GM12878 (cell line): ENCODE data around the gene SCEL. TPM values are rescaled to one million over a fixed set of nuclear protein-coding genes. Genes with fewer than 3 reads are reported as not detected.

Experiments
- ATAC-seq: fragments of 200-7000 bp; cut with Tn5 transposase; 3 replicates; pipeline ENCODE4 v1.9.1; 2020; ENCODE audit warnings: mild to moderate bottlenecking, moderate library complexity
- BruUV-seq: library from RNA; stranded (reverse); fragments of 400-500 nt; replicated peaks from 2 replicates; lab custom pipeline; 2021; lab: Mats Ljungman, UMichigan
- CTCF ChIA-PET: fragments of 300-600 bp; sonication (Branson Sonifier 250); formaldehyde crosslinking; extraction: SDS; loops from one replicate; lab custom pipeline; 2021; ENCODE audit warnings: inconsistent platforms; lab: Yijun Ruan, JAX
- POLR2A ChIA-PET: fragments of 350-600 bp; formaldehyde crosslinking; extraction: SDS; loops from one replicate; lab custom pipeline; 2021; ENCODE audit warnings: inconsistent platforms; lab: Charles Lee
- RAD21 ChIA-PET: fragments of 300-600 bp; sonication (Branson Sonifier 250); formaldehyde crosslinking; loops from one replicate; lab custom pipeline; 2023; ENCODE audit warnings: antibody characterized with exemption; ENCODE audit not compliant: unreplicated experiment; lab: Charles Lee
- SMC1A ChIA-PET: fragments of 300-600 bp; sonication (Branson Sonifier 250); formaldehyde crosslinking; loops from one replicate; lab custom pipeline; 2023; ENCODE audit not compliant: unreplicated experiment, uncharacterized antibody; lab: Charles Lee
- DNase-seq: peaks from one replicate; pipeline ENCODE4 v3.0.0-alpha.2; 2011; ENCODE audit warnings: low read depth, low spot score
- FAIRE-seq: peaks from 3 replicates; lab custom pipeline; 2011; peaks lifted over from hg19 to GRCh38; lab: Jason Lieb, UNC
- H2AFZ ChIP-seq: 2 replicates; pipeline ENCODE4 v1.6.0; 2011; ENCODE audit warnings: low read depth, low read length, control low read depth; ENCODE audit not compliant: control insufficient read depth
- H3K27ac ChIP-seq: 2 replicates; pipeline ENCODE4 v1.5.1; 2011; ENCODE audit warnings: control low read depth; ENCODE audit not compliant: control insufficient read depth, insufficient read depth
- H3K27me3 ChIP-seq, 2 experiments: replicated peaks in 1 of 2; 2 replicates each; pipeline versions ENCODE4 v1.6.0 to v1.6.1; 2011; ENCODE audit warnings: low read length in 1 of 2; ENCODE audit not compliant: control insufficient read depth in 2 of 2, insufficient read depth in 2 of 2
- H3K36me3 ChIP-seq, 2 experiments: 2 replicates each; pipeline ENCODE4 v1.5.1; 2011; ENCODE audit warnings: low read length in 1 of 2; ENCODE audit not compliant: control insufficient read depth in 2 of 2, insufficient read depth in 2 of 2
- H3K4me1 ChIP-seq: 2 replicates; pipeline ENCODE4 v1.6.1; 2011; ENCODE audit warnings: mild to moderate bottlenecking, low read length, moderate library complexity, mixed read lengths; ENCODE audit not compliant: control insufficient read depth, insufficient read depth
- H3K4me2 ChIP-seq: 2 replicates; pipeline ENCODE4 v1.6.0; 2011; ENCODE audit warnings: control low read depth; ENCODE audit not compliant: control insufficient read depth, insufficient read depth
- H3K4me3 ChIP-seq: fragments of 200-600 bp; sonication (generic); 2 replicates; pipeline ENCODE4 v1.5.1; 2016
- H3K79me2 ChIP-seq: 2 replicates; pipeline ENCODE4 v1.6.0; 2011; ENCODE audit warnings: low read length; ENCODE audit not compliant: control insufficient read depth, insufficient read depth
- H3K9ac ChIP-seq: 2 replicates; pipeline ENCODE4 v1.8.0; 2011; ENCODE audit warnings: low read length, control low read depth, mixed read lengths; ENCODE audit not compliant: control insufficient read depth, insufficient read depth
- H3K9me3 ChIP-seq: replicated peaks from 3 replicates; pipeline ENCODE4 v1.5.1; 2011; ENCODE audit warnings: mild to moderate bottlenecking, low read length; ENCODE audit not compliant: control insufficient read depth, insufficient read depth
- H4K20me1 ChIP-seq: 2 replicates; pipeline ENCODE4 v1.6.0; 2011; ENCODE audit not compliant: control insufficient read depth, insufficient read depth
- BHLHE40 ChIP-seq, 2 experiments: fragments of 450-650 bp in 1 of 2; IDR thresholded peaks; 2 replicates each; pipeline ENCODE4 v1.6.1; 2011 to 2017; ENCODE audit warnings: low read depth in 2 of 2, borderline replicate concordance in 1 of 2, improper control_type of control experiment in 1 of 2, low read length in 1 of 2, mild to moderate bottlenecking in 1 of 2
- CHD1 ChIP-seq: IDR thresholded peaks from 2 replicates; pipeline ENCODE4 v1.6.1; 2012; ENCODE audit warnings: low read depth, low read length, improper control_type of control experiment
- EGR1 ChIP-seq, 2 experiments: IDR thresholded peaks; 1 replicate in 1 of 2; 2 replicates in 1 of 2; pipeline ENCODE4 v1.6.1; 2011 to 2012; ENCODE audit warnings: low read depth in 2 of 2, low read length in 2 of 2, borderline replicate concordance in 1 of 2, mild to moderate bottlenecking in 1 of 2, moderate library complexity in 1 of 2
- HSF1 ChIP-seq: fragments of 150-350 bp; IDR thresholded peaks from 2 replicates; pipeline ENCODE4 v1.6.1; 2014; ENCODE audit warnings: mild to moderate bottlenecking, low read depth, low read length
- NR2F1 ChIP-seq: fragments of 450-650 bp; conservative IDR thresholded peaks from 2 replicates; pipeline ENCODE4 v1.6.1; 2017; ENCODE audit warnings: mild to moderate bottlenecking
- PBX3 ChIP-seq: IDR thresholded peaks from 2 replicates; pipeline ENCODE4 v1.6.1; 2011; ENCODE audit warnings: mild to moderate bottlenecking, low read depth, low read length, moderate library complexity; ENCODE audit not compliant: insufficient replicate concordance
- SIN3A ChIP-seq: IDR thresholded peaks from 2 replicates; pipeline ENCODE4 v1.6.1; 2012; ENCODE audit warnings: low read depth, low read length, improper control_type of control experiment
- SRF ChIP-seq, 2 experiments: IDR thresholded peaks; 2 replicates each; pipeline ENCODE4 v1.6.1; 2011; ENCODE audit warnings: low read depth in 2 of 2, low read length in 2 of 2, mild to moderate bottlenecking in 1 of 2, moderate library complexity in 1 of 2
- SUZ12 ChIP-seq: fragments of 200-600 bp; sonication (generic); IDR thresholded peaks from one replicate; pipeline ENCODE4 v1.6.1; 2018; ENCODE audit warnings: antibody characterized with exemption, mild to moderate bottlenecking; ENCODE audit not compliant: unreplicated experiment
- TCF3 ChIP-seq: IDR thresholded peaks from 2 replicates; pipeline ENCODE4 v1.6.1; 2012; ENCODE audit warnings: low read depth, mild to moderate bottlenecking, low read length, borderline replicate concordance; ENCODE audit not compliant: insufficient read depth
- WGBS: methylation state at CpG from one replicate; pipeline ENCODE4 v1.1.6; 2016; ENCODE audit warnings: low lambda C conversion rate; ENCODE audit not compliant: insufficient replicate concordance, insufficient coverage; ENCODE audit errors: missing lambda C conversion rate; 5-methylcytosine and 5-hydroxymethylcytosine counted together
- in situ Hi-C: fragments of 300-500 bp; cut with MboI; formaldehyde crosslinking; loops from 9 replicates; pipeline ENCODE4 v1.14.3; 2018; ENCODE audit warnings: mixed read lengths
- intact Hi-C: fragments of 100-400 bp; cut with micrococcal nuclease; formaldehyde crosslinking; loops from one replicate; pipeline ENCODE4 v1.14.2; 2022; ENCODE audit not compliant: unreplicated experiment
- polyA plus RNA-seq, 11 experiments: library from polyadenylated mRNA; depleted of rRNA in 4 of 11; unstranded in 6 of 11; stranded (reverse) in 5 of 11; fragments of >200 nt; fragmentation: Nextera tagmentation in 4 of 11; fragmentation: Illumina TruSeq in 1 of 11; extraction: Ambion mirVana in 4 of 11; extraction: Trizol in 1 of 11; gene quantifications; 1 replicate in 1 of 11; 2 replicates in 10 of 11; pipeline versions ENCODE4 v1.2.1 to v1.2.3, GENCODE V29; 2011 to 2016; ENCODE audit warnings: inconsistent platforms in 2 of 11, missing spikeins in 2 of 11, low read depth in 1 of 11
- total RNA-seq, 4 experiments: library from RNA; depleted of rRNA in 3 of 4; stranded (reverse); fragments of >200 nt in 3 of 4; fragmentation: Illumina TruSeq in 1 of 4; extraction: Trizol in 1 of 4; gene quantifications; 2 replicates each; pipeline versions ENCODE4 v1.2.1 to v1.2.3, GENCODE V29; 2013 to 2021

SCEL gene
- total and polyA plus RNA-seq, 10 of the 15 experiments (the other 5 are each of a cell fraction or from before 2014, with no cell fraction given): 0.09 to 0.68 (median 0.16) TPM; not detected in 1

- no peaks in the 10 kb centered on the region for H3K79me2 ChIP-seq
- WGBS: 0% methylated on average over 1 of the region's 1 CpG
- TF ChIP-seq SUZ12: no peak
- TF ChIP-seq EGR1 (IDR thresholded peaks at IDR 0.05; ENCODE audit: borderline replicate concordance in 1 of 2, low read depth in 2 of 2, low read length in 2 of 2): no peak
- TF ChIP-seq PBX3: no peak
- TF ChIP-seq CHD1: no peak
- no peak for TF ChIP-seq BHLHE40 (IDR thresholded peaks at IDR 0.05; ENCODE audit: borderline replicate concordance in 1 of 2, low read depth in 2 of 2, low read length in 1 of 2)
- TF ChIP-seq SIN3A: no peak
- no peak for TF ChIP-seq NR2F1
- no peak for TF ChIP-seq TCF3
- TF ChIP-seq SRF (IDR thresholded peaks at IDR 0.05; ENCODE audit: low read depth in 2 of 2, low read length in 2 of 2): no peak
- no peak for TF ChIP-seq HSF1
- no peak overlapping the region for H2AFZ ChIP-seq
- no peak overlapping the region for H3K9ac ChIP-seq
- ChIA-PET POLR2A (no interaction called here), SMC1A (no interaction called here), CTCF (interaction anchor here (1.4 kb wide), 1 partner anchor 44 kb away, joined by 4 read pairs; no protein-coding TSS in a partner anchor), RAD21 (no interaction called here)
- no peaks in the 10 kb centered on the region for H3K27me3 ChIP-seq
- intact Hi-C loops (no loop called here), in situ Hi-C loops (no loop called here)
- no peaks in the 10 kb centered on the region for H4K20me1 ChIP-seq
- ATAC-seq (no peak), FAIRE-seq (no peak), DNase-seq (no peak)
- H3K4me3 ChIP-seq: no peak overlapping the region
- no TSS peak for BruUV-seq
- H3K4me1 ChIP-seq: no peaks in the 10 kb centered on the region
- H3K4me2 ChIP-seq: no peak overlapping the region
- H3K27ac ChIP-seq: no peak overlapping the region
- no peaks in the 10 kb centered on the region for H3K36me3 ChIP-seq
- H3K9me3 ChIP-seq: no peaks in the 10 kb centered on the region
These were observed 102.1 kb downstream of the SCEL start for GRCh38 chr13:77637588-77637987.
